ENCODE results near the gene SLC49A3. TPM values are rescaled to one million over a fixed set of nuclear protein-coding genes. Genes with fewer than 3 reads are reported as not detected.
A peak's percentile ranks its signal among the peaks of the same experiment; 100 is the strongest.
"Not testable (repeated sequence)": the region's sequence is repeated elsewhere in the genome, so short reads cannot be mapped to it uniquely, and the experiment has no call there.

The SLC49A3 gene
- total RNA-seq, 1 donor from 2014 or later: 11.4 TPM

DNA sequence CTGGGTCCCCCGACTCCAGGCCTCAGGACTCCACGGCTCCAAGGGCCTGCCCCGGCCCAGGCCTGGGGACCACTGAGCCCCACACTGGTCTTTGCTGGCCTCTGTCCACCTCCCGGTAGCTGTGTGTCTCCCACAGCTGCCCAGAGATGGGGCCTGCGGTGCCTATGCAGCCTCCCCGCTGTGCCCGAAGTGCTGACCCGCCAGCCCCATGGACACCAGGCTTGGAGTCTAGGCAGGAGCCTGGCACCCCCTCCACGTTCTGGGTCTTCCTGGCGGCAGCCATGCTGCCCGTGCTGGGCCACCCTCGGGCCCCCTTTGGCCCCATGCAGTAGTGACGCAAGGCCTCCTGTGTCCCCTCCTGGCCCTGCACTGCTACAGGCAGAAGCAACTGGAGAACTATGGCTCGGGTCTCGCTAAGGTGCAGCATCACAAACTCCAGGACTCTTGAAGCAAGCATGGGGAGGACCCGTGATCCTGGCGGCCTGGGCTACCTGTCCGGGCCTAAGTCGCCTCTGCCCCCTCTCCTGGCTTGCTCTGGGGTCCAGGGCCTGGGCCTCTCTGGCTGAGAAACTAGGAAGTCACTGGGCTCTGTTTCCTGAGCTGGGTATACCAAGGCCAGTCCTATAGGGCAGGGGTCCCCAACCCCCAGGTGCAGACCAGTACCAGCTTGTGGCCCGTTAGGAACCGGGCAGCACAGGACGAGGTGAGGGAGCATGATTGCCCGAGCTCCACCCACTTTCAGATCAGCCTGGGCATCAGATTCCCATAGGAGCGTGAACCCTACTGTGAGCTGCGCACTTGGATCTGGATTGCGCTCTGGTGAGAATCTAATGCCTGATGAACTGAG lies 13.7 kb downstream of the SLC49A3 start:
- ATAC-seq (peak; percentile 31), DNase-seq (ENCODE audit: low spot score) (no peak)
- intact Hi-C loops (cut with DNase I): no loop called here

DNA sequence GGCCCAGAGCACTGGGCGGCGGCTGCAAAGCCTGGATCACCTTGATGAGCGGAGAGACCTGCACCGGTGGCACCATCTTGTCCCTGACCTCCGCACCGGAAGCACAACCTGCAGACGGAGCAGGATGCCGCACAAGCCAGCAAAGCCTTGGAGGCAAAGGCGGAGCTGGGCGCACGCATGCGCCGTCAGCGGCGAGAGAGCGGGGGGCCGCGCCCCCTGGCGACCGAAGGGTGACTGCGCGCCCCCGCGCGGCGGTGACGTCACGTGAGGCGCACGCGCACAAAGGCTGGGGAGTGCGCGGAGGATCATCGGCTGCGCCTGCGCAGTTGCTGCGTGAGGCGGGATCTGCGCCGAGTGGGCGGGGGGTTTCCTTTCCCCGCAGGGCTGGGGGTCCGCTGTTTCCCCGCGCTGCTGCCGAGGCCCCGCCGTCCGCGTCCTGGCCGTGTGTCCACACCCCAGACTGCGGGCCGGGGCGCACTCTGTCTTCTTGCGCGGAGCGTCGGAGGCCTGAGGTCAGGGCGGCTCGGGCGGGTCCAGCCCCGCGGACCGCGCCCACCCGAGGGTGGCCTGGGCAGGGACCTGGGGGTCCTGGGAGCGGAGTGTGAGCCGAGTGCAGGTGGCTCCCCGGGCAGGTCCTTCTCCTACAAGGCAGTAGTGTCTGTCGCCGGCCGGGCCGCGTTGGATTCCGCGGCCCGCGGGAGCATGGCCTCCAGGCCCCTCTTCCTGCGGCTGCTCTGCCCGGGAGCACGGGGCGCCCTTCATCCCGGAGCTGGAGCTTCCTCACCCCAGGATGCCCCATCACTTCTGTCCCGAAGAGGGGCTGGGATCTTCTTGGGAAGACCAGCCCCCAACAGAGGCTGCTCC lies 14.5 kb downstream of the SLC49A3 start, which contains the start of the genes ATP5ME and MYL5:
Gene ATP5ME, minus strand, starts transcription at position 105 of the 864 bp plus-strand sequence. Its CDS starts 29 bp downstream, at position 76.
Gene MYL5, plus strand, starts transcription at position 371 of the 864 bp plus-strand sequence. CDS start 3,485 bp downstream, outside the sequence.
- intact Hi-C loops (cut with DNase I): no loop called here
- DNase-seq (ENCODE audit: low spot score): peak; percentile 98
- ATAC-seq: peak; percentile 90

DNA sequence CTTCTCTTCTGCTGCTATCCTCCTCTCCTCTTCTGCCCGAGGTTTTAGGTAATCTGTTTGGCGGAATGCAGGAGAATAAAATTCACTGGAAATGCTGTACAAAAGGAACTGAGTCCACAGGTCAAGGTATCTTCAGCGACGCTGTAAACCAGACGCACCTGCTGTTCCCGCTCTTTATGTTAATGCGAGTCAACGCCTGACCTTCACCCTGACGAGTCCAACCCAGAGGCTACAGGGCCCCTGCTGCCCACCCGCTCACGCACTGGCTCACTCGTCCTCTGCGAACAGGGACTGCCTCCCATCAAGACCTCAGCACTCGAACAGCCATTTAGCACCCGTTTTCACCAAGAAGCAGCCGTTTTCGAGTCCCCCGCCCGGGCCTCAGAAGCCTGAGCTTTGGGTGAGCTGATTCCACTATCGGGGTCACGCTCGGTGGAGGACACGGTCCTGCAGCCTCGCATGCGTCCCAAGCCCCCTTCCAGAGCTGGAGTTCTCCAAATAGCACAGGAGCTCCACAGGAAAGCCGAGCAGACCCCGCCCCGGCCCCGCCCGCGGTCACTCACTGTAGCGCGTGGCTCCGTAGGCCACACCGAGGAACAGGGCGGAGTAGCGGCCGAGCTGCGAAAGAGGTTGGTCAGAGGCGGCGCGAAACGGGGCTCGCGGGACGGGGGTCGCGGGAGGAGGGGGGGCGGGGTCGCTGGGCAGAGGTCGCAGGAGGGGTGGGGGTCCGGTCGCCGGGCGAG lies 15.4 kb downstream of the SLC49A3 start:
- intact Hi-C loops (cut with DNase I): no loop called here
- no peak for ATAC-seq
- no peak for DNase-seq (ENCODE audit: low spot score)

DNA sequence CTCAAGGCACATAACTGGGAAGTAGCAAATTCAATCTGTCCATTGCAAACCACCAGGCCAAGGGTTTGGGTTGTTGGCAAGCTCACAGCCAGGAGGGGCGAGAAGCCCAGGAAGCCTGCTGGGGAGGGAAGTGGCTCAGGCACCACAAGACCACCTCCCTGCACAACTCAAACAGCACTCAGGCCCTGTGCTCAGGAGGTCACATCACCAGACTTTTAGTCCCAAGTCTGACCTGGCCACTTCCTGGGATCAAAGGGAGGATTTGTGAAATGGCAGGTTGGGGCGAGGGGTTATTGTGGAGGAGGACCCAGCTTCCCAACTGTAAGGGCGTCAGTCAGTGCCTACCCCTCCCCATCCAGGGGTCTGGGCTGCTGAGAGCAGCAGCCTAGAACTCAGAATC lies 17.2 kb downstream of the SLC49A3 start:
- no peak for ATAC-seq
- no peak for DNase-seq (ENCODE audit: low spot score)
- intact Hi-C loops (cut with DNase I): no loop called here

DNA sequence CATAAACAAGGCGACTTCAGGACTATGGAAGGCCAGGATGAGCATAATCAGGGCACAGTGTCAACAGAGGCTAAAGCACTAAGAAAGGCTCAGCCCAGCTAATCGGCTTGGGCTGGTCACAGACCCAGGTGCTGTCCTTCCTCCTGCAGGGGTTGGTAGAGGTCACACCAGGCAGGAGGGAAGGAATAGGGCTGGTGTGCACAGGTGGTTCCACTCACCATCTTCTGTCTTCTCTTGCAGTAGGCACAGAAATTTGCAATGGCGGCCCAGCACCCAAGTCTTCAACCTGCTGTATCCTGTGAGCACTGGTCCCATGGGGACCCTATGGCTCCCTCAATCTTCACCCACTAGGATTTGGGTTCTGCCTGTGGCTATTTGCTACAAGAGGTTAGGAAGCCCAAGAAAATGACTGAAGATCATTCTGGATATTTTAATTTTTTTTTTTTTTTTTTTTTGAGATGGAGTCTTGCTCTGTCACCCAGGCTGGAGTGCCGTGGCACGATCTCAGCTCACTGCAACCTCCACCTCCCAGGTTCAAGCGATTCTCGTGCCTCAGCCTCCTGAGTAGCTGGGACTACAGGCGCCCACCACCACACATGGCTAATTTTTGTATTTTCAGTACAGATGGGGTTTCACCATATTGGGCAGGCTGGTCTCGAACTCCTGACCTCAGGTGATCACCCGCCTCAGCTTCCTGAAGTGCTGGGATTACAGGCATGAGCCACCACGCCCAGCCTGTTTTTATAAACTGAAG lies 19.0 kb downstream of the SLC49A3 start:
- ATAC-seq; intact Hi-C loops (cut with DNase I); DNase-seq (ENCODE audit: low spot score): not testable (repeated sequence)

DNA sequence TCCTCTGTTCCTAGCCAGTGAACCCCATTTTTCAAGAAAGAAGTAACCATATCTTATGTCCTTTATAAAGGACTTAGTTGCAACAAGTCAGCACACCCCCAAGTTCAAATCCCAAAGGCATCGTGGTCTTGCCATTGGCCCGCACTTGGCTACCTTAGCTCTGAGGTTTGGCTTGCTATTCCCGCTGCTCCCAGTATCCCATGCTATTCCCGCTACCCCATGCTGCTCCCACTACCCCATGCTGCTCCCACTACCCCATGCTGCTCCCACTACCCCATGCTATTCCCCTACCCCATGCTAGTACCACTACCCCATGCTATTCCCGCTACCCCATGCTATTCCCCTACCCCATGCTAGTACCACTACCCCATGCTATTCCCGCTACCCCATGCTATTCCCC lies 20.7 kb downstream of the SLC49A3 start:
- ATAC-seq; intact Hi-C loops (cut with DNase I); DNase-seq (ENCODE audit: low spot score): not testable (repeated sequence)

DNA sequence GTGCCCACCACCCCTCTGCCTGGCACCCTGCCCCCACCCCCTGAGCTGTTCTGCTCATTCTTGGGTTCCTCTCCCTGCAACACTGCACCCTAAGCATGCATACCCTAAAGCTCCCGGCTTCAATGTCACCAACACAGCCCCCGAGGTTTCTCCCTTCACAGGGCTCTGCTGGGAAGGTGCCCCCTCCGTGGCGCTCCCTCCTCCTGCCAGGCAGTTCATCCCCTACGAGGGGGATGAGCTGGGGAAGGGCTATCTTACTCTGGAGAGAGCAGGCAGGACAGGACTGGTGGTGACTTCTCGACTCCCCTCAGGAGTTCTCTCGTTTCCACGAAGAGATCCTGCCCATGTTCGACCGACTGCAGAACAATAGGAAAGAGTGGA lies 21.4 kb downstream of the SLC49A3 start:
- no peak for ATAC-seq
- intact Hi-C loops (cut with DNase I): no loop called here
- DNase-seq (ENCODE audit: low spot score): no peak

DNA sequence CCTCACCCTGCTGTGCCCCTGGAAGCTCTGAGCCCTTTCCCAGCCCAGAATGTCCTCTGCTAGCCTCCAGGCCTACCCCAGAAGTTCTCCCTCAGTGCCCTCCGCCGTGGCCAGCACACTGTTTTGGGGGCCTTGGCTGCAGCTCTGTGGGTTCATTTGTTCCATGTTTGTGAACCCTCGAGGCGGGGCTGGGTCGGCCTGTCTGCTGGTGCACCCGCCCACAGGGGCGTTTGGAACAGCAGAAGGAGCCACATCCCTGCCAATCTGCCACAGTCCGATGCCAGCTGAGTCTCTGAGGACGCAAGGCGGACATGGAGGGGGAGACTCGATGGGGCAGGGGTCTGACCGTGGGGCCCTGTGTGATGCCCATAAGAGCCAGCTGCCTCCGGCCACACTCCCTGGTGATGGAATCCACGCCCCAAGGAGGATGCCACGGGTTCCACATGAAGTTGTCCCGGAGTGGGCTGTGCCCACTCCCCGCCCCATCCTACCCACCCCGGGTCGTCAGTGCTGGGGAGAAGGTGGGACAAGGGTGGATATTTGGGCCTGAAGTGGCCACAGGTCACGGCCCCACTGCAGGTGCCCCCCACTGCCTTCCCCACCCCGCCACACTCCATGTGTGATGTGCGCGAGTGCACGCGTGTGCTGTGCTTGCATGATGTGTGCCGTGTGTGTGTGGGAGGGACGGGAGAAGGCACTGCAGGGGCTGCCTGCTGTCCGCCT lies 22.0 kb downstream of the SLC49A3 start:
- ATAC-seq: no peak
- DNase-seq (ENCODE audit: low spot score): no peak
- intact Hi-C loops (cut with DNase I): no loop called here

DNA sequence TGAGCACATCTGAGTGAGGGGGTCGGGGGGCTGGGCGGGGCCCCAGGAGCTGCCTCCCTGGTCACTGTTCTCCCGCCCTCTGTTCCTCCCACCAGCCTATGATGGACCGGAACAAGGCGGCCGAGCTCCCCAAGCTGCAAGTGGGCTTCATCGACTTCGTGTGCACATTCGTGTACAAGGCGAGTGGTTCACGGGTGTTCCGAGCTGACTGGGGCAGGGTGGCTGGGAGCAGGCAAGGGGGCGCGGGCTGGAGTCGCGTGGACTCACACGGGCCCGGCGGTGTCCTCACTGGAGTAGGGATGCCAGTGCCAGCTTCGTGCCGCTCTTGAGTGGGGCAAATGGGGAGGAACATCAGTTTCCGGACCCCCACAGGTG lies 22.5 kb downstream of the SLC49A3 start:
- ATAC-seq (no peak), DNase-seq (ENCODE audit: low spot score) (no peak)
- intact Hi-C loops (cut with DNase I): no loop called here

DNA sequence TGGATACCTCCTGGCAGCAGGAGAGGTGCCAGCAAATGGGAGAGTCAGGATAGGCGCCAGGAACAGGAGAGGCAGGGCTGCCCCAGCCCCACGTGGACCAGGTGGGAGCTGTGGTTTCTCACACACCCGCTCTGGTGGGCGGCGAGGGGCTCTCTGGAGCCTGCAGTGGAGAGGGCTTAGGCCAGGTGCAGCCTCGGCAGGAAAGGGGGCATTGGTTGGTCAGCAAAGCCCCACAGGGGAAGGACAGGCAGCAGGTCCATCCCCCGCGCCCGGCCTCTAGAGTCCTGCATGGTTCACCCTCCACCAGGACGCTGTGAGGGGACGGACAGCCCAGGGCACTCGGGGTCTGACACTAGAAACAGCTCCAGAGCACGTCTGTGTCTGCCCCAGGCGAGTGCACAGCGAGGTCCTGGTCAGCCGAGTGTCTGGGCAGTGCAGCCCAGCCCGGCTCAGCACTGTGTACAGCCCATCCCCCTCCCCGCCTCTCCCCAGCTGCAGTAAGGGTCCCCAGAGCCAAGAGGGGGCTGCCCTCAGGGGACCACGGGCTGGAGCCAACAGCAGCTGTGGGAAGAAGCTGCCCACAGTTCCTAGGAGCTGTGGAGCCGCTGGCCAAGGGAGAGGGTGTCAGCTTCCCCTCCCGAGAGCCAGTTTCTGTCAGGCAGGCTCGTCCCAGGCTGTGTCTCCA lies 23.1 kb downstream of the SLC49A3 start:
- DNase-seq (ENCODE audit: low spot score): no peak
- ATAC-seq: peak; percentile 12
- intact Hi-C loops (cut with DNase I): no loop called here

DNA sequence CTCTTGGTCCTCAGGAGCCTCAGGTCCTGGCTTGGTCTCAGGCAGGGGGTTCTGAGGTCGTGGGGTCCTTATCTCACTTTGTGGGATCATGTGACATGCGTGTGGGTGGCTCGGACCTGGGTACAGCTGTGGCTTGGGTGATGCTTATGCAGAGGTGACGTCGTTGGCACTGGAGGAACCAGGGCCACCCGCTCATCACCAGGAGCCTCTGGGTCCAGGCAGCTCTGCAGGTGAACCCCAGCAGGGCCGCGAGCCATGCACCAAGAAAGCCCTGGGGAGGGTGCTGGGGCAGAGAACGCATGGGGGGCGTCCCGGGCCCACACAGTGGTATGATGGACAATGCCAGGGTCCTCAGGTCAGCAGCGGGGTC lies 23.6 kb downstream of the SLC49A3 start:
- intact Hi-C loops (cut with DNase I): no loop called here
- no peak for ATAC-seq
- DNase-seq (ENCODE audit: low spot score): no peak

DNA sequence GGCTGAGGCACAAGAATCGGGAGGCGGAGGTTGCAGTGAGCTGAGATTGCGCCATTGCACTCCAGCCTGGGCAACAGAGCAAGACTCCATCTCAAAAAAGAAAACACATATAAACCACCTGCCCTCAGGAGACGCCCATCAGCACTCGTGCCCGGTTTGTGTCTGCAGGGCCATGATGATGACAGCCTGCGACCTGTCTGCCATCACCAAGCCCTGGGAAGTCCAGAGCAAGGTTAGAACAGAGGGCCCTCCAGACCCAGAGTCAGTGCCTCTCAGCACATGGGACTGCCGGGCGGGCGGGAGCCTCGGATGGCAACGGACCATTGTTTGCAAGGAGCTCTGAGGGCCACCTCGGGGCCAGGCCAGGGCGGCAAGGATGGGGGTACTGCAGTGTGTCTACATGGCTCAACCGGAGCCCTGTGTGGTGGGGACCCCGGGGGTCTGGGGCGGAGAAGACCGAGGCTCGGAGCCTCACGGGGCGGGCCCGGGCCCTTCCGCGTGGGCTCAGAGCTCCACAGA lies 24.2 kb downstream of the SLC49A3 start:
- ATAC-seq (no peak), DNase-seq (ENCODE audit: low spot score) (no peak)
- intact Hi-C loops (cut with DNase I): no loop called here

DNA sequence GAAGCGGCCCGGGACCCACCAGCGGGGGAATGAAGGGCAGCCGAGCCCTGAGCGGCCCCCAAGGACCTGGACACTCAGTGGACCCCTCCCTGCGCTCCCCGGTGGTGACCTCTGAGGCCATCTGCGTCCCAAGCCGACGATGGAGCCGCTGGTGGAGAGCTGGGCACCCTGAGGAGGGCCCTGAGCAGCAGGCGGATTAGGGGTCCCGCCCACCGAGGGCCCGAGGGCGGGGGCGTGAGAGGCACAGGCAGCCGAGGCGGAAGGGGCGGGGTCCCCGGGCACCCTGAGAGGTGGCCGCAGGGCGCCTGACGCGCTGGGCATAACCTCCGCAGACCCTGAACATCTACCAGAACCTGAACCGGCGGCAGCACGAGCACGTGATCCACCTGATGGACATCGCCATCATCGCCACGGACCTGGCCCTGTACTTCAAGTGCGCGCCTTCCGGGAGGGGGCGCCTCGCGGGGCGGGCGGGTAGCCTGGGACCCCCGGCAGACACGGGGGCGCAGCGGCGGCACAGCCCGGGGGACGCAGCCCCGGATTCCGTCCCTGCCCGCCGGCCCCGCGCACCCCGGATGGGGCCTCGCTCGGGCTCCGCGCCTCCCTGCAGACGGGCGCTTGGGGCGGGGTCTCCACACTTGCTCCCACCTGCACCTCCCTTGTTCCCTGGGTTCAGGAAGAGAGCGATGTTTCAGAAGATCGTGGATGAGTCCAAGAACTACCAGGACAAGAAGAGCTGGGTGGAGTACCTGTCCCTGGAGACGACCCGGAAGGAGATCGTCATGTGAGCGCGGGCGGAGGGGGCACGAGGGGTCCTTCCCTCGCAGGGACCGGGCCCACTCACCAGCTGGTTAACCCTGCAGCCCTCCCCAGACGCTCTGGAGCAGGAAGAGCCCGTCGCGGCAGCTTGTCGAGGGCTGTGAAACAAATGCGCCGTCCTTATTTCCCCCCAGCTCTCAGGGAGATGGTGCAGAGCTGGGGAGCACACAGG lies 25.2 kb downstream of the SLC49A3 start:
- intact Hi-C loops (cut with DNase I): no loop called here
- DNase-seq (ENCODE audit: low spot score) (peak; percentile 69), ATAC-seq (peak; percentile 48)

DNA sequence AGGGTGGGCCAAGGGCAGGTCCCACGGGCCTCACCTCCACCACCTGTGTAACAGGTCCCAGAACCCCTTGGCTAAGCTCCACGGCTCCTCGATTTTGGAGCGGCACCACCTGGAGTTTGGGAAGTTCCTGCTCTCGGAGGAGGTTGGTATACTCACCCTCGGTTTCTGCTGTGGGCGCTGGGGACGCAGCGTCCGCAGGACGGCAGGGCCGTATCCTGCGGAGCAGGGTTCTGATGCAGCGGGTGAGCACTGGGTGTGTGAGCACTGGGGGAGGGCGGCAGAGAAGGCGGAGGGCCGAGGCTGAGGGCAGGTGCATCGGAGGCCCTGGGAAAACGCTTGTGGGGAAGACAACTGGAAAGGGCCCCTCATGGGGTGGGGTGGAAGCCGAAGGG lies 25.9 kb downstream of the SLC49A3 start:
- DNase-seq (ENCODE audit: low spot score) (peak; percentile 50), ATAC-seq (no peak)
- intact Hi-C loops (cut with DNase I): no loop called here

DNA sequence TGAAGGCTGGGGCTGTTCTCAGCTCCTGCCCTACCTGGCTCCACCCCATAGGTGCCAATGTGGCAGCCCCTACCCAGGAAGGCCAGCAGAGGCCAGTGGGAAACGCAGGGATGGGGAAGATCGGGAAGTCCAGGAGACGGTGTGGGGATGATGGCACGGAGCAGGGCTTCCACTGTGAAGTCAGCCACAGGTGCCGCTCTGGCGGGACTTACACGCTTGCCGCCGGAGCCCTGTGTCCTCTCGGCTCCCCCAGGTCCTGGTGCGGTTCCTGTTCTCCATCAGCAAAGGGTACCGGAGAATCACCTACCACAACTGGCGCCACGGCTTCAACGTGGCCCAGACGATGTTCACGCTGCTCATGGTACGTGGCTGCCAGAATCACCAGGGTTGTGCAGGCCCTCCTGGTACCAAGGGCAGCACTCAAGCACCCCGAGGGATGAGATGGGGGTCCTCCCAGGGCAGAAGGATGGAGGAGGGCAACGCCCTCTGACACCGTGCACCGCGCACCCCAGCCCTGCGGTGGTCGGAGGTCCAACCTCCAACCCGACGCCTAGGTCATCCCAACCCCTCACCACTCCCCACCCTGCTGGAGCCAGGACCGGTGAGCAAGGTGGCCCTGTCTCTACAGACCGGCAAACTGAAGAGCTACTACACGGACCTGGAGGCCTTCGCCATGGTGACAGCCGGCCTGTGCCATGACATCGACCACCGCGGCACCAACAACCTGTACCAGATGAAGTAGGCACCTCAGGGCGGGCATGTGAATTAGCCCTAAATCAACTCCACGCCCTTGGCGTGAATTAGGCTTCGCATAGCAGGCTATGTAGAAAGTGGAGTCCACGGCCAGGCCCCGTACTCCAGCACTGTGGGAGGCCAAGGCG lies 26.8 kb downstream of the SLC49A3 start:
- intact Hi-C loops (cut with DNase I): no loop called here
- DNase-seq (ENCODE audit: low spot score): peak; percentile 51
- no peak for ATAC-seq
